Hematopoietic multipotent progenitor cell treated with erythropoietin and hydrocortisone succinate and interleukin-3 and kit ligand, for 15 days (in vitro differentiated cells): ENCODE results near the gene DHRS7B.

ENCODE experiments used
- DNase-seq: peaks from one replicate; pipeline ENCODE4 v3.0.0-alpha.2; 2015; ENCODE audit warnings: low spot score

Gene DHRS7B

DNA sequence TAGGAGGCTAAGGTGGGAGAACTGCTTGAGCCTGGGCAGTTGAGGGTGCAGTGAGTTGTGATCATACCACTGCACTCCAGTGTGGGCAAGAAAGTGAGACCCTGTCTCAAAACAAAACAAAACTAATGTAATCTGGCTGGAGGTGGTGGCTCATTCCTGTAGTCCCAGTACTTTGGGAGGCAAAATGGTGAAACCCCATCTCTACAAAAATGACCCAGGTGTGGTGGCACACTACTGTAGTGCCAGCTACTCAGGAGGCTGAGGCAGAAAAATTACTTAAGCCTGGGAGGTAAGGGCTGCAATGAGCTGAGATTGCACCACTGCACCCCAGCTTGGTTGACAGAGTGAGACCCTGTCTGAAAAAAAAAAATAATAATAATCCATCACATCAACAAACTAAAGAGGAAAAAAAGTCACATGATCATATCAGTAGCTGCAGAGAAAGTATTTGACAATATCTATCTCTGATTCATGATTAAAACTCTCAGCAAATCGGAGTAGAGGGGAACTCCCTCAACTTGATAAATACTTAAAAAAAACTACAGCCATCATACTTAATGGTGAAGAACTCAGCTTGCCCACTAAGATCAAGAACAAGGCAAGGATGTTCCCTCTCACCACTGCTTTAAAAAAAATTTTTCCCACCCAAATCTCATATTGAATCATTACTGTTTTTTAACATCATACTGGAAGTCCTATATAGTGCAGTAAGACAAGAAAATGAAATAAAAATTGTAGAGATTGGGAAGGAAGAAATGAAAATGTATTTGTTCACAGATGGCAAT, 31.0 kb downstream of the DHRS7B start:
- DNase-seq: no peak

GRCh38 chr17:21160401-21160800, 33.6 kb downstream of the DHRS7B start:
- no peak for DNase-seq

DNA sequence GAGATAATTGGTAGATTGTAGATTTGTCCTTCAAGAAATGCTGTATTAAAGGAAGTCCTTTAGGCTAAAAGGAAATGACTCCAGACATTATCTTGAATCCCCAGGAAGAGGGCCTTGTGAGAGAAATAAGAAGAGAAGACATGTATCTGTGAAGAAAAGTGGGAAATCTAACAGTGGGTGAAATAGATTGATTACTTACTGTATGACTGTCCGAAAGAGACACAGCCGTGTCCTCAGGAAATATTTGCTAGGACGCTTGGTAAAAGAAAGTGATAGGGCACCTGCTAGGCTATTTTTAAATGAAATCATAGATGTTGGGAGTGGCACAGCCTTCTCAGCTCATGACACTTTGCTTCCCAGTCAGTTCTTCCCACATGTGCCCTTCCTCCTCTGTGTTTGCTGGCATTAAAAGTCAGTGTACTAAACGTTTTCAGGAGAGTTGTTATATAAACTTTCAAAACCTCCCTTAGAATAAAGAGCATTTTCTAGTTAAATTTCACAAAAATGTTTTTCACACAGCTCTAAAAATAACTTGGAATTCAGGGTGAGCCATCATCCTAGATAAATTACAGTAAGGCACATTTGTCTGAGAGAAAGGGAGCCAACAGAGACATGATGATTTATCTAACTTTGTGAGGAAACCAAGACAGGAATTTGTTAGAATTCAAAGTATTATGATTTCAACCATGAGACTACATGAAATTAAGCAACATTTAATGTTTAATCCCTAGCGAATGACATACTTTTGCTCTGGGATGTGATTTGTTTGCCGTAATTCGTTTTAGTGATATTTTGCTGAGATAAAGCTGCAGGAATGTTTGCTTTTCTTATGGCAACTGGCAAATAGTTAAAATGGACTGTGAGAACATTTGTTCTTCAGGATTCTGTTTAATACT, 35.0 kb downstream of the DHRS7B start:
- no peak for DNase-seq

DNA sequence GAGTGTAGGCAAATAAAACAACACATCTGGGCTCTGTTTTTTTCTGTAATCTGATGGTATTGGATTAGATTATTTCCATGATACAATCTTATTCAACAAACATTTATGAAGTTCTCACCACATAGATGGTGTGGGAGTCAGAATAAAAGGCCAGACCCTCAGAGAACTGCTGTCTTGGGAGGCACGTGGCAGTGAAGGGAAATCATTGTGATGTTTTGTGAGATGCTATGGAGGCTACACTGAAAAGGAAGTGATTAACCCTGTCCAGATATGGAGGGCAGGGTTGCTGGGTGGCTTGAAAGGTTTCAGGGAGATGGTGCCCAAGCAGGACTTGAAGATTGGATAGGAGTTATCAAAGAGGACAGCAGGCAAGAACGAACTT, 35.6 kb downstream of the DHRS7B start:
- DNase-seq: no peak

GRCh38 chr17:21163101-21163500, 36.3 kb downstream of the DHRS7B start:
- DNase-seq: no peak

GRCh38 chr17:21164216-21164615, 37.5 kb downstream of the DHRS7B start:
- DNase-seq: no peak

- DNase-seq: no peak
Observed at GRCh38 chr17:21164620-21165019, 37.9 kb downstream of the DHRS7B start.

DNA sequence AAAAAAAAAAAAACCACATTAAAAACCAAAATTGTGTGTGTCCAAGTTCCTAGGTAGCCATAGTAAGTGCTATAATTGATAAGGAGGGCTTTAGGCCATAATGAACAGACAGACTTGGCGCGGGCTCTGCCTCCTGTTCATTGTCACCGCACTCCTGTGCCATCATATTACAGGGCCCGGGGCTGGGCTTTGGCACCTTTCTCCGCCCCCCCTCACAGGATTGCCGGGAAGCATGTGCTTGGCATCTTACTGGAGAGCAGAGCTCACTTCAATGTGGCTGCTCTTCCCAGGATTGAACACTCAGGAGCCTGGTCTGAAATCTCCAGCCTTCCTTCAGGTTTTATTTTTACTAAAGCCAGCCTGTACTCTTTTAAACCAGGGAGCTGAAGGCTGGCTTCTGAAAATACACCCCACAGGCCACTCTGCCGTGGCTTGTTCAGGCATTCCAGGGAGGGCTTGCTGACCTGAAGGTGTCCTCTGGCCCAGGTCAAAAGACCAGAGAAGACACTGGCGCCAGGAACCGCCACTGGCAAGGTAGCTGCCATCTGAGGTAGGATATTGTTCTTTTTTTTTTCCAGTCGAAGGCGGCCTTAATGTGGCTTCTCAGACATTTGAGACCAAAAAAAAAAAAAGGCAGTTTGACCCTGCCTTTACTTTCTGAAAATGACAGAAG, 39.3 kb downstream of the DHRS7B start:
- no peak for DNase-seq

- DNase-seq: no peak
Observed at GRCh38 chr17:21166595-21167210, 39.9 kb downstream of the DHRS7B start.

- DNase-seq: no peak
Observed at GRCh38 chr17:21167303-21167702, 40.5 kb downstream of the DHRS7B start.

- DNase-seq: no peak
Observed at GRCh38 chr17:21168555-21168865, 41.7 kb downstream of the DHRS7B start.

DNA sequence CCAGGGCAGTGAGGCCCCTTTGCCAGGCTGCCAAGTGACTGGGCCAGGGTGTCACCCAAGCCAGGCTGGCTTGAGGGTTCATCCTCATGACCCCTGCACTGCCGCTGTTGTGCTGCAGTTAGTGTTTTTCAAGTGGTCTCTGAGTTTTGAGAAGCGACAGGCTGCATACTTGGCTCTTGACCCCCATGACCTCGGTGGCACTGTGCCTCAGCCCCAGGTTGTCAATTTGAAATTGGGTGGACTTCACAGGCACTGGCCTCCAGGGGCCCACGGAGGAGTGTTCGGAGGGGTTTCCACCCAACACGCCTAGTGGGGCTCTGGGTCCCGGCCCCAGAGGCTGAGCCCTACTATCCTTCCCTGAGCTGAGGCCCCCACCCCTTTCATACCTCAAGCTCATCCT, 42.7 kb downstream of the DHRS7B start:
- DNase-seq: no peak

- no peak for DNase-seq
Observed at GRCh38 chr17:21170809-21171208, 44.0 kb downstream of the DHRS7B start.

DNA sequence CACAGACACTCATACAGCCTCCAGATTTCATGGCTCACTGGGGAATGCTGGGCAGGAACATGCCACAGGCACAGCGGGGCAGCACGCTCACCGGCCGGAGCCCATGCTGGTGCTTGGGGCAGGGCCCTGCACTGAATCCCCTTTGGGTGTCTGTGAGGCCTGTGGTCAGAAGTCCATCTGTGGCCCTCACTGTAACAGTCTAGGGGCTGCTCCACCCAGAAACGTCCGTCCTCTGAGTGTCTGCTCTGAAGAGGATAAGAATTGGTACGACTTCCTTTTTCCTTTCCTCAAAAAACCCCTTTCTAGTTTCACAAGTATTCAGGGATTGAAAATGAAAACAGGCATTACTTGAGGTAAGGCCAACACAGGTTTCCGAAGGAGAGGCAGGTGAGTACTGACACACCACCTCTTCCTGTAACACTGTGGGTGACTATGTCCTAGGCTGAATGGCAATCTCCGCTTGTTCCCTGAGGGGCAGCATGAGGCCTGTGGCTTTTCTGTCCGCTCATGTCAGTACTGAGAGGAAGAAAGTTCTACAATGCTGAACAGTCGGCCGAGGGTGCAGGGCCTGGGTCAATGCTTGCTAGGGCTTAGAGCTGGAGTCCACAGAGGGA, 44.7 kb downstream of the DHRS7B start:
- DNase-seq: no peak

GRCh38 chr17:21171970-21172510, 45.3 kb downstream of the DHRS7B start:
- no peak for DNase-seq

DNA sequence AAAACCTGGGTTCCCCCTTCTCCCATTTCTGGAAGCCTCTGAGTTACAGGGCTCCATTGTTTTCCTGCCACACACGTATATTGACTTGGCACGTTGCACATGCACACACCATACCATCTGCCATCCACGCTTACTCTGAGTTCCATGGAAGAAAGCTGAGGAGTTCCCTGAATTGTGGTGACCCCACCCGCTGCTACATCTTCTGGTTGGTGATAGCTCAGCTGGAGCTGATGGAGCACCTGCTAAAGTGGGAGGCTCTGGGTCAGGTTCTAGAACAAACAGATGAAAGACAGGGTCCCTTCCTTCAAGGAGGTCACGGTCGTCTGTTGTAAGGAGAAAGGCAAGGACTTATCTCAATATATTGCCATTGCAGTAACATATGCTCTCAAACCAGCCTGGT, 46.1 kb downstream of the DHRS7B start:
- peak; percentile 36 for DNase-seq

- no peak for DNase-seq
Observed at GRCh38 chr17:21173543-21173942, 46.8 kb downstream of the DHRS7B start.

DNA sequence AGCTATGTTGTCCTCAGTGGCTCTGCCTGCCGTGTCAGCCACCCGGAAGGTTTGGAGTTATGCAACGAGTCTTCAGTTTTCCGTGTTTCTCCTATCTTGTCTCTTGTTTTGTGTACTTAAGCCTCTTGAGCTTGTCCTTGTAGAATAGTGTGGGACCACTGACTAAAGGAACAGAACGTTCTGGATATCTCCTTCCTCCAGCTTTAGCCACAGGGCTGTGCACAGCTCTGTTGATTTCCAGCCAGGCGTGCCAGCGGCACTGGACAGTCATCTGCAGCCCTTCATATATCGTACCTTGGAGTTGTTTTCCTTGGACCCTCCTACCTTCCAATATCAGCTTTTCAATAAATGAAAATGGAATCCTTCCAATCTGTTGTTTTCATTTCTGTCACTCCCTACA, 47.4 kb downstream of the DHRS7B start:
- no peak for DNase-seq

DNA sequence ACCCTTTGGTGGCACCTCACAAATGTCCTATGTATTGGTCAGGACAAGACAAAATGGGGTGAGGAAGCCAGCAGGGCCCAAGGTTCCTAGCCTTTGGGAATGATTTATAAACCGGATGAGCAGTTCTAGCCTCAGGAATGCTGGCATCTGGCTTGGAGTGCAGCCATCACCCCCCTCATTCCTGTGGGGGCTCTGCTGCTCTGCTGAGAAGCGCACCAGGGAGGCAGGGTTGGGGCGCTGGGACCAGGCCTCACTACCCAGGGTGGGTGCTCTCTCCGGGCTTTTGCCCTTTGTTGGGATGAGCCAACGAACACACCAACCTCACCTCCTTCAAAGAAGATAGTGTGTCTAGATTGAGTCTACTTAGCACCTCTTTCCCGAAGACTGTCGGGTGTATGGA, 47.9 kb downstream of the DHRS7B start:
- no peak for DNase-seq

- no peak for DNase-seq
Observed at GRCh38 chr17:21176773-21177395, 50.1 kb downstream of the DHRS7B start.

DNA sequence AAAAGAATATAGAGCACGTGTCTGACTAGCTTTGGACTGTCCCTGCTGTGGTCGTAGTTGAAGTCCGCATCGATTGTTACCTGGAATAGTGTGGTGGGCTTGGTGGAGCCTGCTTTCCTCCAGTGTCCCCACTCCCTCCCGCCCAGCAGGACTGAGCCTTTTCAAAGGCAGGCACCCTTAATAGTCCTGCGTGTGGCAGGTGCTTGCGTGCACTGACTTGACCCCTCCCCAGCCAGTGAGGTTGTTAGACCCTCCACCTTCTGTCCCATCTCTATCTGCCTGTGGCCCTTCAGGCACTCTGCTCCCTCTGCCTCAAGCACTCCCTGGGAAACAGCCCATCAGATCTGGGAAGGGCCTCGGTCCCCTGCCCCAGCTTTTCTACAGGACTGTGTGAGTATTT, 50.6 kb downstream of the DHRS7B start:
- no peak for DNase-seq
